Stimulated activated CD4-positive, alpha-beta T cell treated with anti-CD3 and anti-CD28 coated beads, Interleukin-1b, Interleukin-23, amount 100 ng/mL, for 24 hours (primary cell): Measurements from ENCODE around the gene WFDC10A.
"Not testable (repeated sequence)": the region's sequence is repeated elsewhere in the genome, so short reads cannot be mapped to it uniquely, and the experiment has no call there.

Experiments used
- DNase-seq, 4 experiments: peaks; one replicate each; pipeline ENCODE4 v3.0.0-alpha.2; 2020; ENCODE audit warnings: low read depth in 4 of 4, low spot score in 1 of 4

Gene WFDC10A

DNA sequence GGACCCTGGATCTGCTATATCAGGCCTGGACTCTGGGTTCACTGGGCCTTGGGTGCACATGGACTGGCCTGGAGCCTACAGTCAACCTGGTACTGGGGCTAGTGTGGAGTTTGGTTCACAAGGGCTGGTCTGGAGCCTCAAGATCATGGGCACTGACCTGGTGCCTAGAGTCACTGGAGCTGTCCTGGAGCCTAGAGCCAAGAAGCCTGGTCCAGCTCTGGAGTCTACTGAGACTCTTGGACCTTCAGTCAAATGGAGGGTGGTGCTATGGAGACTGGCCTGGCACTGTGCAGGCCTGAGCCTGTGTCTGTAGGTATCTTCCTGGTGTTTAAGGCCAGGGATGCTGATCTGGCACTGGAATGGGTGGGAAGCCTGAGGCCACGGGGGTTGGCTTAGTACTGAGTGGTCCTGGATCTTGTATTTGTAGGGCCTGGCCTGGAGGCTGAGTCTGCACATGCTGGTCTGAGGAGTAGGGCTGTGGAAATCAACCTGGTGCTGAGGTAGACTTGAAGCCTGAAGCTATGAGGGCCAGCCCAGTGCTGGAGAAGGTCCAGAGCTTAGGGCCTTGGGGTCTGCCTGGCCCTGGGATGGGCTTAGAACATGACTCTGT is 18.0 kb downstream of the WFDC10A start:
- DNase-seq: no peak

DNA sequence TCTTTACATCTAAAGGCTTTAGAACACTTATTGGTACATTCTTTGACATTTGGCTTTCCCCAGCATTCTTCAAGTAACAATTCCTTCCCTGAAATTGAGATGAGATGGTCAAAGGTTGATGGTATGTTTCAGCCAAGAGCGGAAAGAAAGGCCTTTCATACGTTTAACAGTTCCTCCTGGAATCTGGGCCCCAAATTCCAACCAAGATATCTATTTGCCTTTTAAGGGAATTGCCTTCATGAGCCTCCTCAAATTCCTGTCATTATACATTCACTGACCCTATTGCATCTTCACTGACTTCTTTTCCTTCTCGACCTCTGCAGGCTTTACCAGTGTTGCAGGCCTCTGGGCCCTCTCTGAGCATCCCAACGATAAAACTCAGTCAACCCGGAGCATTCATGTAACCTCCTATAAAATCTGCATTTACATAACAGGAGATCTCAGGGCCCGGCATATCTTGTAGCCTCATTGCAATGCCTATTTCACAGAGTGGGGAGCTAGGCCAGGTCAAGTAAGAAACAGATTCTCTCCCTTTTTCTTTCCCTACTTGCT is 19.8 kb downstream of the WFDC10A start:
- no peak for DNase-seq

DNA sequence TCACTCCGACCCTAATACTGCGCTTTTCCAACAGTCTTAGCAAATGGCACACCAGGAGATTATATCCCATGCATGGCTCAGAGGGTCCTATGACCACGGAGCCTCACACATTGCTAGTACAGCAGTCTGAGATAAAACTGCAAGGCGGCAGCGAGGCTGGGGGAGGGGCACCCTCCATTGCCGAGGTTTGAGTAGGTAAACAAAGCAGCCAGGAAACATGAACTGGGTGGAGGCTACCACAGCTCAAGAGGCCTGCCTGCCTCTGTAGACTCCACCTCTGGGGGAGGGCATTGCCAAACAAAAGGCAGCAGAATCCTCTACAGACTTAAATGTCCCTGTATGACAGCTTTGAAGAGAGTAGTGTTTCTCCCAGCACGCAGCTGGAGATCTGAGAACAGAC is 22.2 kb downstream of the WFDC10A start:
- not testable (repeated sequence) for DNase-seq

DNA sequence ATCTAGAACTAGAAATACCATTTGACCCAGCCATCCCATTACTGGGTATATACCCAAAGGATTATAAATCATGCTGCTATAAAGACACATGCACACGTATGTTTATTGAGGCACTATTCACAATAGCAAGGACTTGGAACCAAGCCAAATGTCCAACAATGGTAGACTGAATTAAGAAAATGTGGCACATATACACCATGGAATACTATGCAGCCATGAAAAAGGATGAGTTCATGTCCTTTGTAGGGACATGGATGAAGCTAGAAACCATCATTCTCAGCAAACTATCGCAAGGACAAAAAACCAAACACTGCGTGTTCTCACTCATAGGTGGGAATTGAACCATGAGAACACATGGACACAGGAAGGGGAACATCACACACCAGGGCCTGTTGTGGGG is 27.5 kb downstream of the WFDC10A start:
- DNase-seq: not testable (repeated sequence)

DNA sequence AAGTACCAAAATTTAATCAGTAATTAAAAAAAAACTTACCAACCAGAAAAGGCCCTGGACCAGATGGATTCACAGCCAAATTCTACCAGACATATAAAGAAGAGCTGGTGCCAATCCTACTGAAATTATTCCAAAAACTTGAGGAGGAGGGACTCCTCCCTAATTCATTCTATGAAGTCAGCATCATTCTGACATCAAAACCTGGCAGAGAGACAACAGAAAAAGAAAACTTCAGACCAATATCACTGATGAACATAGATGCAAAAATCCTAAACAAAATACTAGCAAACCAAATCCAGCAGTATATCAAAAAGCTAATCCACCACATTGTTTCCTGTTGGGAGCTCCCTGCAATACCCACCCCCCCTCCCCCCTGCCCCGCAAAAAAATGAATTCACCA is 40.6 kb downstream of the WFDC10A start, which contains the start of gene WFDC11:
Gene WFDC11 (minus strand): TSS at position 101 of the 400 bp plus-strand sequence. CDS start 19,639 bp downstream, outside the sequence.
- DNase-seq: no peak

DNA sequence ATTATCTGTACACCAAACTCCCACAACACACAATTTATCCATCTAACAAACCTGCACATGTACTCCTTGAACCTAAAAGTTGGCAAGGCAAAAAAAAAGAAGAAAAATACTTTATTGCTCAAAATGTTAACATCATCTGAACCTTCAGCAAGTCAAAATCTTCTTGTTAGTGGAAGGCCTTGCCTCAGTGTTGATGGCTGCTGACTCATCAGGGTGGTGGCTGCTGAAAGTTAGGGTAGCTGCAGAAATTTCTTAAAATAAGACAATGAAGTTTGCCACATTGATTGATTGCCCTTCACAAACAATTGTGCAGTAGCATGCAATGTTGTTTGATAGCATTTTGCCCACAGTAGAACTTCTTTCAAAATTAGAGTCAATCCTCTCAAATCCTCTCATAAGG is 43.2 kb downstream of the WFDC10A start:
- DNase-seq: no peak

DNA sequence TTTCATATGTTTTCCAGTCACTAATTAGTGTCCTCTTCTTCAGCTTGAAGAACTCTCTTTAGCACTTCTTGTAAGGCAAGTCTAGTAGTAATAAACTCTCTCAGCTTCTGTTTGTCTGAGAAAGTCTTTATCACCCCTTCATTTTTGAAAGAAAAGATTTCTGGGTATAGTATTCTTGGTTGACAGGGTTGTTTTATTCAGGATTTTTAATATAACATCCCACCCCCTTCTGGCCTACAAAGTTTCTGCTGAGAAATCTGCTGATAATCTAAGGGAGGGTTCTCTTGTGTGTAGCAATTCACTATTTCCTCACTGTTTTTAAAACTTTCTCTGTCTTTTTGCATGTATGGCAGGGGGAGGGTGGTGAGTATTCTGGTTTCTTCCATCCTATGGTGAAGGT is 50.1 kb downstream of the WFDC10A start:
- no peak for DNase-seq
